Fibroblast of peridontal ligament (primary cell): ENCODE results near the gene TANGO2.

Source experiments
- DNase-seq: peaks from one replicate; pipeline ENCODE4 v3.0.0-alpha.2; 2010; ENCODE audit errors: extremely low read depth

TANGO2 gene

DNA sequence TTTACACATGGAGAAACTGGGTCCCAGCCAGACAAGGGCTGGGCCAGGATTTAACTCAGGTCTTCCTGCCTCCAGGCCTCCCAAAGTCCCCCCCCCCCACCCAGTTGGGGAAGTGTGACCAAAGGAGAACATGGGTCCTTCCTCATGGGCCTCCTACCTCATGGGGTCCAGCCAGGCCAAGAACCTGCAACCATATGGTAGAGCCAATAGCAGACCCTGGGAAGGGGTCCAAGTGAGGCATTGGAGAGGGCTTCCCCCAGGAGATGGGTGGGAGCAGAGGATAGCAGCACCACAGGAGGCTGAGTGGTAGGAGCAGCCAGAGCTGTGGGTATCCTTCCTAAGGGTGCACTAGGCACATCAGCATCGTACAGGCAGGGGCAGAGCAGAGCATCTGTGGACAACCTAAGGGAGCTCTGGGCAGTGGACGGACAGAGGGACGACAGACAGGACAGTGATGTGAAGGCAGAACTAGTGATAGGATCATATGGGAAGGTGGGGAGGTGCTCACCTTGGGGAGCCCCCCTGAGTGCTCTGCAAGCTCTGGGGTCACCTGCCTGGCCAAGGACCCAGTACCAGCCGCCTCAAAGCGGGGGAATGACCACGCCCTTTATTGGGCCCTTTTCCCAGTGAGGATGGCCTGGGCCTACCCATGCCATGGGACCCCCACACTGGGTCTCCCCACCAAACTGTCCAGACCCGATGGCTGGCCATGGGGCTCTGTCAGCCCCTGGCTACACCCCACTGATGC, 8.7 kb upstream of the TANGO2 start:
- DNase-seq, result no peak

DNA sequence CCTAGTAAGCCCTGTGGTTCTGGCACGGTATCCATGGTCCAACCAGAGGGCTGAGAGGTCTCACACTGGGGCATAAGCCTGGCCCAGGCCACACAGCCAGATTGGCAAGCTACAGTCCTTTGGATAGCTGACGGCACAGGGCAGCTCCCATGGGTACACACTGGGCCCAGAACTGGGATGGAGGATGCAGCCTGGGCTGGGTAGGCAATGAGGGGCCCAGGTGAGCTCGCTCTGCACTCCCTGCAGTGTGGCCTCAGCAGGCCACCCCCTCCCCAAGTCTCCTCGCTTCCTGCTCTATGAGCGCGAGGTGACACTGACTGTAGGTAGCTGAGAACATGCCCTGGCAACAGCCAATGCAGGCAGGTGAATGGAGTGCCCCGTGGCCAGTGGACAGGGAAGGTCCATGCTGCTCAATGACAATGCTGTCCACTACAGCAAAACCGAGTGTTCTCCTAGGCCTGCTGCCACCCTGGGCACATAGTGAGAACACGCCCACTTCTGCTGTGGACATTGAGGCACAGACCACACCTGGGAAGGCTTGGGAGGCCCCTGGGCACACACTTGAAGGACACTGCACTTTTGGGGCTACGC, 8.1 kb upstream of the TANGO2 start:
- DNase-seq, result no peak

DNA sequence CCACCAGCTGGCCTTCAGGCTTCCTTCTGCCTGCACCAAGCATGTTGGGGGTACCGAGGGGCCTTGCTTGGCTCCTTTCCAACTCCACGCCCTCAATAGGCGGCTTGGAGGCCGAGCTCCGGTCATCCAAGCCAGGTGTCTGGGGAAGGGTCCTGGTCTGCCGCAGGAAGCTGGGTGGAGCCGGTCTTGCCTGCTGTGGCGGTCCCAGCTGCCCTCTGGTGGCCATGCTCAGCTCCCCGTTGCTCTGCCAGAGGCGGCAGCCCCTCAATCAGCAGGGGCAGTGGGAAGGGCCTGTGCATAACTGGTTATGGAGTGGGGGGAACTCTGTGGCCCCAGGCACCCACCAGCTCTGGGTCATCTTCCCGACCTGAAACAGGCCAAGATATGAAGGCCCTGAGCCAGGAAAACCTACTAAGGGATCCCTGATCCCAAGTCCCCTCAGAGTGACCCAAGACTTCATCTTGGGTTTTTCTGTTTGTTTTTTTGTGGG, 7.5 kb upstream of the TANGO2 start:
- DNase-seq, result peak; percentile 29

DNA sequence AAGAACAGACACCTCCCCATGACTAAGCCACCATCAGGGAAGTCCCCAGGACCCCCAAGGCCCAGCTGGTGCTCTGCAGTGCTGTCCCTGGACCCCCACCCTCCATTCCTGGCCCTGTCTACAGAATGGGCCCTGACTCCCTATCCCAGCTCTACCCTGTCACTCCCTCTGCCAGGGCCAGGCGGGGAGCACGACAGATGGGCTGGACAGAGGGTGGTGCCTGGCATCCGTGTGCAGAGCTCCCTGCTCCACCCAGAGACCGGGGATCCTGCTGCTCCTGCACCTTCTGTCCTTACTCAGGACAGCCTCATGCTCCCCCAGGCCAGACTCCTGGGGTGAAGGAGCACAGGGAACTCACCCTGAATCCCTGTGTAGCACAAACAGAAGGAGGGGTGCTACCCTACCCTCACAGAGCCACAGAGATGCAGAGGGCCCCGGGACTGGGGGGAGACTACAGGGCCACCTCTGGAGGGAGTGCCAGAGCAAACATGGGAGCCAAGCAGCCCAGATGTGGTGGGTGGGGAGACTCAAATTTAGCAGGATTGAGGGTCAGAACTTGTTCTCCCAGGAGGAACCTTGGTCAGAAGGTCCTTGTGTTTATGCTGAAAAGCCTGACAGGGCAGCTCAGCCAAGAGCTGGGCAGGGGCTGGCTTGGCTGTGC, 6.3 kb upstream of the TANGO2 start:
- no peak for DNase-seq

DNA sequence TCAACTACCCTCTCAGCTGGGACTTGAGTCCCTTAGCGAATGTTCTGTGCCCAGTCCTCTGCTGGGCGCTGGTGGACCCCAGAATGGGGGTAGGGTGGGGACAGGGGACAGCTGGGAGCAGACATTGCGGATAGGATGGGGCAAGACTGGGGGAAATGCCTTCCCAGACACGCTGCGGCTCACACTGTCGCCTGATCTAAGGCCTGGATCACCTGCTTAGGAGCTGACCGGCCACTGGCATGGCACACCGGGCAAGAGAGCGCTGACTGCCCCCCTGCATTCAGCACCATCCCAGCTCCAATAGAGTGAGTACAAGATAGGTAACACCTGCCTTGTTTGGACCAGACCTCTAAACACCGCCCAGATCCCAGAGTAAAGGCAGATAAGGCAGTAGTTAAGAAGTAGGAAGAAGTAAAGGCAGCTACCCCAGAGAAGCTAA, 5.7 kb upstream of the TANGO2 start:
- DNase-seq, result no peak

DNA sequence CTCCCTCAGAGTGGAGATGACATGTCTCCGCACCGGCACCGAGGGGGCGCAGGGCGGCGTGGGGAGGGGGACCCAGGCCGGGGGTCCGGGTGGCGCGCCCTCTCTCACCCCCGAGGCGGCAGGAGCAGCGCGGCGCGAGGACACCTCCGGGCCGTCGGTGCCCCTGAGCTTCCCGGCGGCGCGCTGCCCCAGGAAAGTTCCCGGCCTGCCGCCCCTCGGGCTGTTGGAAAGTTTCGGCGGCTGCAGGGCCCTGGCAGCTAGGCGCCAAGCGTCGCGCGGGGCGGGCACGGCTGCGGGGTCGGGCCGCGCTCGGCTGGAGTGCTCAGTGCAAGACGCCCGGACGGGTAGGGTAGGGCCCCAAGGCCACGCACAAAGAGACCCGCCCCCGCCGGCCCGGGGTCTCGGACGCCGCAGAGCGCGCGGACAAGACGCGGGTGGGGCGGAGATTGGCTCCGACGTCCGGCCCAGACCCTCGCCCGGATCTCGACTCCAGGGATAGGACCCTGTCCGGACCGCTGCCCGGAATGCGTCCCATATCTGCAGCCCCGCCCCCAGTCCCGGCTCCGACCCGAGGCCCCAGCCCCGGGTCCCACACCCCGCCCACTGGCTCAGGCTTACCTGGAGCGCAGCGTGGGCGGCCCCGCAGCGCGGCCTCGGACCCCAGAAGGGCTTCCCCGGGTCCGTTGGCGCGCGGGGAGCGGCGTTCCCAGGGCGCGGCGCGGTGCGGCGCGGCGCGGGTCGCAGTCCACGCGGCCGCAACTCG, 4.8 kb upstream of the TANGO2 start:
- DNase-seq, result no peak

GRCh38 chr22:20016734-20017621, 3.9 kb upstream of the TANGO2 start, which contains the start of gene ARVCF:
Gene ARVCF (minus strand): TSS chr22:20016823. CDS start chr22:19990794, 26,029 bp downstream.
- DNase-seq, result peak; percentile 83

GRCh38 chr22:20017622-20017958, 3.3 kb upstream of the TANGO2 start:
- no peak for DNase-seq

GRCh38 chr22:20018001-20018400, 2.9 kb upstream of the TANGO2 start:
- no peak for DNase-seq

- DNase-seq, result no peak
Observed at GRCh38 chr22:20019661-20020532, 1.0 kb upstream of the TANGO2 start.

DNA sequence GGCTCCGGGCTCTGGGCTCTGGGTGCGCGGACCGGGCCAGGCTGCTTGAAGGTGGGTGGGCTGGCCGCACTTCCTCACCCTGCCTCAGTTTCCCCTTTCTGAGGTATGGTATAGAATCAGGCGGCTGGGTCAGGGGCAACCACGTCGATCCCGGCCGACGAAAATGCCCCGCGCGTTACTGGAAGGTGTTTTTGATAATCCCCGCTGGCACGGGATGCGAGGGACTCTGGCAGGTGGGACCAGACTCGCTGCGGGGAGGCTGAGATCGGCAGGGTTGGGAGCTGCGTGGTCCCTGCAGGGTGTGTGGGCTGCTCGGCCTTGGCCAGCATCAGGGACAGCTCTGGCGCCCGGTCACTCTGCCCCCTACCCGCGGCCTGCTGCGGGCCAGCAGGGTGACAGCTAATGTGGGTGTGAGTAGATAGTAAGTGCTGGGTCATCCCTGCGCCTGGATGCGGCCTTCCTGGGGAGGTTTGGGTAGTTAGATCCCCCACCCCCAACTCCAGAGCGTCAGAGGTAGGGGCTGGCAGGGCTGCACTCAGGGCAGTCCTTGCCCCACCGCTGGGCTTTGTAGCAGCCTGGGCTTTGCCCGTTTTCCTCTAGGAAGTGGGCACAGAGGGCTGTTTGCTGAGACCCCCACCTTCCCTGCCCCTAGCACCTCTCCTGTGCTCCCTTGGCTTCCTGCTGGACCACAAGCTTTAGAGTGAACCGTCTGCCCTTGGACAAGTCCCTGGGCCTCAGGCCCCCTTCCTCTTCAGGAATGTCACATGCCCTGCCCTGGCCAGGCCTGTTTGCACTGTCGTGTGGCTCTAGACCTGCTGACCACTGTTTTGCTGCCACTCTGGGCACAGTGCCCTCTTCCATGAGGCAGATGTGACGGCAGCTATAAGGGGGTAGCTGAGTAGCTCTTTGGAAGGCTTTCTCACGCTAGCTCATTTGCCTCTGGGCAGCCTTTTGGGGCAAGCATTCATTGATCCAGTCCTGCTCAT, 579 bp downstream of the TANGO2 start:
- peak; percentile 61 for DNase-seq

- DNase-seq, result no peak
Observed at GRCh38 chr22:20022231-20022977, 1.5 kb downstream of the TANGO2 start.

- no peak for DNase-seq
Observed at GRCh38 chr22:20022978-20023613, 2.2 kb downstream of the TANGO2 start.

DNA sequence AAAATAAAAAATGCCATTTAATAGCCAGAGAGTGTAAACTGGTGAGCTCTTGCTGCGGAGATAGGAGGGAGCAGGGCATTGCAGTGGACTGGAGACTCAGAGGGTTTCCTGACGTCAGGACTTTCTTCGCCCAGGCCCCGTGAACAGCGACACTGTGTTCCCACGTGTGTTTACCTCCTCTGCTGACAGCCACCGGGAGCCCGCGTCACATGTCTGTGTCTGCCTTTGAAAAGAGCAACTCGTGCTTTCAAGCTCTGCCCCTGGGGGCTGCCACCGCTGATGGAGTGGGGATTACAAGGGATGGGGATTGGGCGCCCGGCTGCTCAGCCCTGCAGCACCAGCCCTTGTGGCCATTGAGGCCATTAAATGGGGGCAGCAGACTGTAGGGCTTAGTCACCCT, 3.3 kb downstream of the TANGO2 start:
- DNase-seq, result no peak

GRCh38 chr22:20024650-20025397, 3.9 kb downstream of the TANGO2 start:
- DNase-seq, result no peak

DNA sequence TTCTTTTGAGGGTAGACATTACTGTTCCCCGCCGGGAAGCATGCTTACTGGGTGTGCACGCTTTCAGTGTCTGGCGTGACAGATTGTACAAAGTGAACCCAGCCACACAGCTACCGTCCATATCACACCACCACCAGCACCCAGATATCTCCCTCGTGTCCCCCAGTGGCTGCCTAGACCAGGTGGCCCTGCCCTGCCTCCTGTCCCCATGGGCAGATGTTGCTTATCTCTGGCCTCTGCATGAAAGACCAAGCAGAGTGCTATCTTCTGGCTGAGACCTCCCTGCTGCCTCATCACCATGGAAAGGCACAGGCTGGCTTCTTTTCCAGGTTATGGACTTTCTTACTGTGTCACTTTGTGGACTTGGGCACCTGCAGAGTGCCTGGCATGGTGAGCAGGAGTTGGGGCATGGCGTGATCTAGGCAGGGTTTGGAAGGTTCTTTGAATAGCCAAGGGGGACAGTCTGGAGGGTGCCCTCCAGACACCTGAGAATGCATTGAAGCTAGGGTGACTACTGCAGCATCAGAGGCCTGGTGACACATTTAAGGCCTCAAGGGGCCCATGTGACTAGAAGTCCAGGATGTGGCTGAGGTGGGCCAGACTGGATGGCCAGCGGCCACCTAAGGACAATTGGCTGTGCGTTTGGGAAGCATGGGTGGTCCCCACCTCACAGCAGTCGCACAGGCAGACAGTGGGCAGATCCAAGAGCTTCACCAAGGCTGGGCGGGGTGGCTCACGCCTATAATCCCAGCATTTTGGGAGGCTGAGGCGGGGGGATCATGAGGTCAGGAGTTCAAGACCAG, 4.7 kb downstream of the TANGO2 start:
- no peak for DNase-seq
